MM.1S (cell line): ENCODE data around the gene DUOX2.

Source experiments
- DNase-seq: peaks from one replicate; pipeline ENCODE4 v3.0.0-alpha.2; 2015
- H2AFZ ChIP-seq: fragments of 300-600 bp; sonication (generic); 2 replicates; pipeline ENCODE4 v1.6.0; 2016; ENCODE audit warnings: antibody characterized with exemption, low read length
- H3F3A ChIP-seq: fragments of 300-600 bp; sonication (generic); 2 replicates; pipeline ENCODE4 v1.6.1; 2016; ENCODE audit warnings: mild to moderate bottlenecking, antibody characterized with exemption, low read length, moderate library complexity, mixed read lengths; ENCODE audit not compliant: insufficient read depth
- H3K27ac ChIP-seq: fragments of 300-600 bp; sonication (generic); 2 replicates; pipeline ENCODE4 v1.5.1; 2016; ENCODE audit warnings: mild to moderate bottlenecking, low read length
- H3K27me3 ChIP-seq: fragments of 300-600 bp; sonication (generic); replicated peaks from 2 replicates; pipeline ENCODE4 v1.6.0; 2016; ENCODE audit warnings: low read length; ENCODE audit not compliant: insufficient read depth
- H3K36me3 ChIP-seq: fragments of 300-600 bp; sonication (generic); replicated peaks from 2 replicates; pipeline ENCODE4 v1.6.1; 2016; ENCODE audit warnings: mild to moderate bottlenecking, low read length, mixed read lengths; ENCODE audit not compliant: insufficient read depth
- H3K4me1 ChIP-seq: fragments of 300-600 bp; sonication (generic); 2 replicates; pipeline ENCODE4 v1.6.1; 2016; ENCODE audit warnings: low read length, mixed read lengths
- H3K4me2 ChIP-seq: fragments of 300-600 bp; sonication (generic); 2 replicates; pipeline ENCODE4 v1.6.0; 2016; ENCODE audit warnings: low read depth, low read length
- H3K4me3 ChIP-seq: fragments of 300-600 bp; sonication (generic); 2 replicates; pipeline ENCODE4 v1.5.1; 2016; ENCODE audit warnings: low read length, mixed read lengths
- H3K79me2 ChIP-seq: fragments of 300-600 bp; sonication (generic); 2 replicates; pipeline ENCODE4 v1.6.1; 2016; ENCODE audit warnings: mixed run types, low read length, mixed read lengths
- H3K9ac ChIP-seq: fragments of 300-600 bp; sonication (generic); 2 replicates; pipeline ENCODE4 v1.6.1; 2016; ENCODE audit warnings: low read length, mixed read lengths
- H3K9me2 ChIP-seq: fragments of 300-600 bp; sonication (generic); replicated peaks from 2 replicates; pipeline ENCODE4 v1.6.1; 2016; ENCODE audit warnings: mild to moderate bottlenecking, low read length, mixed read lengths; ENCODE audit not compliant: insufficient read depth
- H3K9me3 ChIP-seq: fragments of 300-600 bp; sonication (generic); replicated peaks from 2 replicates; pipeline ENCODE4 v1.6.1; 2016; ENCODE audit warnings: mild to moderate bottlenecking, low read length, mixed read lengths; ENCODE audit not compliant: insufficient read depth
- H4K20me1 ChIP-seq: fragments of 300-600 bp; sonication (generic); 2 replicates; pipeline ENCODE4 v1.6.1; 2016; ENCODE audit warnings: mild to moderate bottlenecking, low read length, moderate library complexity, mixed read lengths; ENCODE audit not compliant: insufficient read depth
- EZH2 ChIP-seq: fragments of 300-600 bp; sonication (generic); optimal IDR thresholded peaks from 2 replicates; pipeline ENCODE3; 2017; ENCODE audit warnings: low read depth, mild to moderate bottlenecking, antibody characterized with exemption, low read length, mixed read lengths
- EZH2phosphoT487 ChIP-seq: fragments of 300-600 bp; sonication (generic); IDR thresholded peaks from 2 replicates; pipeline ENCODE4 v1.6.1; 2018; ENCODE audit warnings: antibody characterized with exemption, low read length
- TF ChIP-seq, protein P1 (sequence below): fragments of 300-600 bp; sonication (generic); IDR thresholded peaks from 2 replicates; pipeline ENCODE4 v1.5.1; 2016; ENCODE audit warnings: antibody characterized with exemption, low read length, mixed read lengths

The DUOX2 gene

GRCh38 chr15:45111390-45112142 is 2.4 kb downstream of the DUOX2 start:
- H3F3A ChIP-seq, result no peaks in the 10 kb centered on the region
- H3K27me3 ChIP-seq, result peaks cover 49% of the 10 kb centered on the region
- H3K9me2 ChIP-seq, result no peaks in the 10 kb centered on the region
- H3K4me1 ChIP-seq, result no peaks in the 10 kb centered on the region
- H3K79me2 ChIP-seq, result no peaks in the 10 kb centered on the region
- no peak overlapping the region for H3K4me3 ChIP-seq
- H3K9me3 ChIP-seq, result no peaks in the 10 kb centered on the region
- H3K27ac ChIP-seq, result no peak overlapping the region
- H3K9ac ChIP-seq, result no peak overlapping the region
- H3K4me2 ChIP-seq, result no peak overlapping the region
- no peaks in the 10 kb centered on the region for H4K20me1 ChIP-seq
- TF ChIP-seq, protein P1, sequence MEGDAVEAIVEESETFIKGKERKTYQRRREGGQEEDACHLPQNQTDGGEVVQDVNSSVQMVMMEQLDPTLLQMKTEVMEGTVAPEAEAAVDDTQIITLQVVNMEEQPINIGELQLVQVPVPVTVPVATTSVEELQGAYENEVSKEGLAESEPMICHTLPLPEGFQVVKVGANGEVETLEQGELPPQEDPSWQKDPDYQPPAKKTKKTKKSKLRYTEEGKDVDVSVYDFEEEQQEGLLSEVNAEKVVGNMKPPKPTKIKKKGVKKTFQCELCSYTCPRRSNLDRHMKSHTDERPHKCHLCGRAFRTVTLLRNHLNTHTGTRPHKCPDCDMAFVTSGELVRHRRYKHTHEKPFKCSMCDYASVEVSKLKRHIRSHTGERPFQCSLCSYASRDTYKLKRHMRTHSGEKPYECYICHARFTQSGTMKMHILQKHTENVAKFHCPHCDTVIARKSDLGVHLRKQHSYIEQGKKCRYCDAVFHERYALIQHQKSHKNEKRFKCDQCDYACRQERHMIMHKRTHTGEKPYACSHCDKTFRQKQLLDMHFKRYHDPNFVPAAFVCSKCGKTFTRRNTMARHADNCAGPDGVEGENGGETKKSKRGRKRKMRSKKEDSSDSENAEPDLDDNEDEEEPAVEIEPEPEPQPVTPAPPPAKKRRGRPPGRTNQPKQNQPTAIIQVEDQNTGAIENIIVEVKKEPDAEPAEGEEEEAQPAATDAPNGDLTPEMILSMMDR, result no peak
- no peak for TF ChIP-seq EZH2
- TF ChIP-seq EZH2phosphoT487, result no peak
- no peak overlapping the region for H2AFZ ChIP-seq
- H3K36me3 ChIP-seq, result no peaks in the 10 kb centered on the region
- no peak for DNase-seq

DNA sequence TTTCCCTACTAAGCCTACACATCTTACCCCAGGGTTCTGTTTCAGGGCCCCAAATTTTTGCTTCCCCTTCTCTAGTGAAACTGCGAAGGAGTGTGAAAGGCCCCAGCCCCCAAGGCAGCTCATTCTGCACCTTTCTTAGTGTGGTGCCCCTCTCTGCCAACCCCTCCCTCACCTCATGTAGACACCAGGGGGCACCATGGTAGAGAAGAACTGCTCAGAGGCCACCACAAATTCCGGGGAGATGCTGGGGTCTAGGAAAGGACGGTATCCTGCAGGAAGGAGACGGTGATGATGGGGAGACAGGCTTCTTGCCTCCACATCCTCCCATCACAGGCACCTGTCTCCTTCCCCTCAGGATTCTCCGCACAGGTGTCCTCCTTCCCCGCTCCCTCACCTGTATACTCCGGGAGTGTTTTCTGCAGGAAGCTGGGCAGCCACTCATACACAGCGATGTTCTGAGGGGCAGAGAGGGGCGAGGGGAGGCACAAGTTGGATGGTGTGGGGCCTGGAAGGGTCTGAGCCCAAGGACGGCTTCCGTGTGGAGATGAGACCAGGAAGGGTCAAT is 3.6 kb downstream of the DUOX2 start:
- TF ChIP-seq, protein P1, result no peak
- TF ChIP-seq EZH2 (no peak), EZH2phosphoT487 (no peak)
- Histone ChIP-seq H3K27ac (no peak overlapping the region), H3K4me2 (no peak overlapping the region), H3K36me3 (no peaks in the 10 kb centered on the region), H3F3A (no peaks in the 10 kb centered on the region), H3K27me3 (peaks cover 37% of the 10 kb centered on the region), H2AFZ (no peak overlapping the region), H3K9me3 (no peaks in the 10 kb centered on the region), H4K20me1 (no peaks in the 10 kb centered on the region), H3K9ac (no peak overlapping the region), H3K4me1 (no peaks in the 10 kb centered on the region), H3K4me3 (no peak overlapping the region), H3K79me2 (no peaks in the 10 kb centered on the region), H3K9me2 (no peaks in the 10 kb centered on the region)
- no peak for DNase-seq

DNA sequence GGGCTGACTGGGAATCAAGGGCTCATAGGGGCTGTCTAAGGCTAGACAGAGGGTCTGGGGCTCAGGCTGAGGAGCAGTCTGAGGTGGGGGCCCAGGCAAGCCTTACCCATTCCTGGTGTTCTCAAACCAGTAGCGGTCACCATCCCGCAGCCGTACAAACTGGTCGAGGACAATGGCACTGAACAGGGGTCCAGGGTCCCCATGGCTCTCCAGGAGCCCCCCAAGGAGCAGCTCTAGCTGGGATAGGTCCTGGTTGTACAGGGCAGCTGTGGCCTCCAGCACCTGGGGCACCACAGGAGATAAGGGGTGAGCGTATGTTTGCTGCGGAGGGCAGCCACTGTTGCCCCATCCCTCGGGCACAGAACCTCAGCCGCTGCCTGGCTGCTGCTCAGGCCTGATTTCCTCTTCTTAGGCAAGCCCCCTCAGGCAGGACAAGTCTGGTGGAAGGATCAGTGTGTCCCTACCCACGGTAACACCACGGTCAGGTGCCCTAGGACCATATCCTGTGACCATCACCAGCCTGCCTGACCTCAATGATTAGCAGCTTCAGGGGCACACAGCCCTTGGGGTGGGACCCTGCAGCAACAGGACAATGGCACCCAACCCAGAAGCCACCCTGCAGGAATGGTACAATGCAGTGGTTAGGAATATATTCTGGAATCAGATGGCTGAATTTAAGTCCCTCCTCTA is 5.9 kb downstream of the DUOX2 start:
- Histone ChIP-seq H2AFZ (no peak overlapping the region), H3K79me2 (no peaks in the 10 kb centered on the region), H3K36me3 (no peaks in the 10 kb centered on the region), H4K20me1 (no peaks in the 10 kb centered on the region), H3F3A (no peaks in the 10 kb centered on the region), H3K9me3 (no peaks in the 10 kb centered on the region), H3K9ac (no peak overlapping the region), H3K27ac (no peak overlapping the region), H3K4me1 (no peaks in the 10 kb centered on the region), H3K4me3 (no peak overlapping the region), H3K9me2 (no peaks in the 10 kb centered on the region), H3K27me3 (peaks cover 14% of the 10 kb centered on the region), H3K4me2 (no peak overlapping the region)
- TF ChIP-seq EZH2, result no peak
- no peak for TF ChIP-seq EZH2phosphoT487
- TF ChIP-seq, protein P1, result no peak
- no peak for DNase-seq
